ENCODE results near the gene DOCK3. TPM values are rescaled to one million over a fixed set of nuclear protein-coding genes. Genes with fewer than 3 reads are reported as not detected.
A peak's percentile ranks its signal among the peaks of the same experiment; 100 is the strongest.

The DOCK3 gene
- polyA plus RNA-seq, 1 donor from 2014 or later: 15.6 TPM

DNA sequence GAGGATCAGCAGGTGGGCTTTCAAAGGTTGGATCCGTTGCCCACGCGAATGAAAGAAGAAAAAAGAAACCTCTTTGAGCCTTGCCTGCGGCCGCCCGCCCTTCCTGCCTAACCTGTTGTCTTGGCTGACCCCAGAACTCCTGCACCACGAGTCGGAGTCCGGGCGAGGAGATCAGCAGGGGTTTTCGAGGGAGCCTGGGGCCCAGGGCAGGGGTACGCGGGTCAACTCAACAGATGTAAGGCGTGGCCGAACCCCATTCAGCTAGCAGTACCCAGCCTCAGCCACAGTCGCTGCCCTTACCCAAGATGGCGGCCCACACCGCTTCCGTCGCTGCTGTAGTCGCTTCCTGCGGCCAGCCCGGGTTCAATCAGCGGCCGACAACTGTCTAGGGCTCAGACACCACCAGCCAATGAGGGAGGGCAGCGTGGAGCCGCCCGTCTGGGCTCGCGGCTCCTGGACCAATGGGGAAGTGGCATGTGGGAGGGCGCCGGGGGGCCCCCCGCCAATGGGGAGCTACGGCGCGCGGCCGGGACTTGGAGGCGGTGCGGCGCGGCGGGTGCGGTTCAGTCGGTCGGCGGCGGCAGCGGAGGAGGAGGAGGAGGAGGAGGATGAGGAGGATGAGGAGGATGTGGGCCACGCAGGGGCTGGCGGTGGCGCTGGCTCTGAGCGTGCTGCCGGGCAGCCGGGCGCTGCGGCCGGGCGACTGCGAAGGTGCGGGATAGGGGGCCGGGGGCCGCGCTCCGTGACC lies 710.2 kb downstream of the DOCK3 start, which contains the start of gene MANF:
TSS of gene MANF (plus strand) at position 566 of the 748 bp plus-strand sequence. CDS start at position 618, 52 bp downstream.
- H3F3A ChIP-seq (ENCODE audit: insufficient read depth, low read length, poor library complexity, severe bottlenecking): no peaks in the 10 kb centered on the region
- peak within 1 kb of the TSS; percentile 95 for H3K4me3 ChIP-seq (ENCODE audit: low read length)
- TF ChIP-seq EP300 (conservative IDR thresholded peaks at IDR 0.05; ENCODE audit: poor library complexity, severe bottlenecking) (peak; percentile 67), TAF1 (IDR thresholded peaks at IDR 0.05; ENCODE audit: low read depth) (peak; percentile 92), POLR2AphosphoS5 (IDR thresholded peaks at IDR 0.05) (peak; percentile 92), MXI1 (conservative IDR thresholded peaks at IDR 0.05; ENCODE audit: poor library complexity, severe bottlenecking) (peak; percentile 85), EZH2 (IDR thresholded peaks at IDR 0.05; ENCODE audit: borderline replicate concordance, insufficient read depth, low read length, poor library complexity, severe bottlenecking) (no peak), RAD21 (conservative IDR thresholded peaks at IDR 0.05) (no peak), SMC3 (conservative IDR thresholded peaks at IDR 0.05; ENCODE audit: poor library complexity) (peak; percentile 15)
- TF ChIP-seq, protein P1, sequence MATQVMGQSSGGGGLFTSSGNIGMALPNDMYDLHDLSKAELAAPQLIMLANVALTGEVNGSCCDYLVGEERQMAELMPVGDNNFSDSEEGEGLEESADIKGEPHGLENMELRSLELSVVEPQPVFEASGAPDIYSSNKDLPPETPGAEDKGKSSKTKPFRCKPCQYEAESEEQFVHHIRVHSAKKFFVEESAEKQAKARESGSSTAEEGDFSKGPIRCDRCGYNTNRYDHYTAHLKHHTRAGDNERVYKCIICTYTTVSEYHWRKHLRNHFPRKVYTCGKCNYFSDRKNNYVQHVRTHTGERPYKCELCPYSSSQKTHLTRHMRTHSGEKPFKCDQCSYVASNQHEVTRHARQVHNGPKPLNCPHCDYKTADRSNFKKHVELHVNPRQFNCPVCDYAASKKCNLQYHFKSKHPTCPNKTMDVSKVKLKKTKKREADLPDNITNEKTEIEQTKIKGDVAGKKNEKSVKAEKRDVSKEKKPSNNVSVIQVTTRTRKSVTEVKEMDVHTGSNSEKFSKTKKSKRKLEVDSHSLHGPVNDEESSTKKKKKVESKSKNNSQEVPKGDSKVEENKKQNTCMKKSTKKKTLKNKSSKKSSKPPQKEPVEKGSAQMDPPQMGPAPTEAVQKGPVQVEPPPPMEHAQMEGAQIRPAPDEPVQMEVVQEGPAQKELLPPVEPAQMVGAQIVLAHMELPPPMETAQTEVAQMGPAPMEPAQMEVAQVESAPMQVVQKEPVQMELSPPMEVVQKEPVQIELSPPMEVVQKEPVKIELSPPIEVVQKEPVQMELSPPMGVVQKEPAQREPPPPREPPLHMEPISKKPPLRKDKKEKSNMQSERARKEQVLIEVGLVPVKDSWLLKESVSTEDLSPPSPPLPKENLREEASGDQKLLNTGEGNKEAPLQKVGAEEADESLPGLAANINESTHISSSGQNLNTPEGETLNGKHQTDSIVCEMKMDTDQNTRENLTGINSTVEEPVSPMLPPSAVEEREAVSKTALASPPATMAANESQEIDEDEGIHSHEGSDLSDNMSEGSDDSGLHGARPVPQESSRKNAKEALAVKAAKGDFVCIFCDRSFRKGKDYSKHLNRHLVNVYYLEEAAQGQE (IDR thresholded peaks at IDR 0.05; ENCODE audit: borderline replicate concordance): peak; percentile 15
- TF ChIP-seq, protein P2, sequence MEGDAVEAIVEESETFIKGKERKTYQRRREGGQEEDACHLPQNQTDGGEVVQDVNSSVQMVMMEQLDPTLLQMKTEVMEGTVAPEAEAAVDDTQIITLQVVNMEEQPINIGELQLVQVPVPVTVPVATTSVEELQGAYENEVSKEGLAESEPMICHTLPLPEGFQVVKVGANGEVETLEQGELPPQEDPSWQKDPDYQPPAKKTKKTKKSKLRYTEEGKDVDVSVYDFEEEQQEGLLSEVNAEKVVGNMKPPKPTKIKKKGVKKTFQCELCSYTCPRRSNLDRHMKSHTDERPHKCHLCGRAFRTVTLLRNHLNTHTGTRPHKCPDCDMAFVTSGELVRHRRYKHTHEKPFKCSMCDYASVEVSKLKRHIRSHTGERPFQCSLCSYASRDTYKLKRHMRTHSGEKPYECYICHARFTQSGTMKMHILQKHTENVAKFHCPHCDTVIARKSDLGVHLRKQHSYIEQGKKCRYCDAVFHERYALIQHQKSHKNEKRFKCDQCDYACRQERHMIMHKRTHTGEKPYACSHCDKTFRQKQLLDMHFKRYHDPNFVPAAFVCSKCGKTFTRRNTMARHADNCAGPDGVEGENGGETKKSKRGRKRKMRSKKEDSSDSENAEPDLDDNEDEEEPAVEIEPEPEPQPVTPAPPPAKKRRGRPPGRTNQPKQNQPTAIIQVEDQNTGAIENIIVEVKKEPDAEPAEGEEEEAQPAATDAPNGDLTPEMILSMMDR (IDR thresholded peaks at IDR 0.05; ENCODE audit: poor library complexity, severe bottlenecking): peak; percentile 41
- no peaks in the 10 kb centered on the region for H3K27me3 ChIP-seq (ENCODE audit: insufficient read depth, low read depth, low read length)
- no peaks in the 10 kb centered on the region for H3K9me2 ChIP-seq (ENCODE audit: insufficient read depth, low read length)
- no peaks in the 10 kb centered on the region for H3K9me3 ChIP-seq (ENCODE audit: low read length)
- H4K20me1 ChIP-seq (ENCODE audit: insufficient read depth): no peaks in the 10 kb centered on the region
- peak within 1 kb of the TSS; percentile 99 for H3K4me2 ChIP-seq (ENCODE audit: low read length)
- H3K9ac ChIP-seq (ENCODE audit: low read length): peak within 1 kb of the TSS; percentile 97
- peak within 1 kb of the TSS; percentile 82 for H2AFZ ChIP-seq (ENCODE audit: low read depth, low read length)
- peak within 1 kb of the TSS; percentile 95 for H3K27ac ChIP-seq (ENCODE audit: low read length)
- H3K36me3 ChIP-seq (ENCODE audit: insufficient read depth, low read length): no peaks in the 10 kb centered on the region
- peaks cover 26% of the 10 kb centered on the region for H3K79me2 ChIP-seq (replicated peaks; ENCODE audit: insufficient read depth, low read length)

DNA sequence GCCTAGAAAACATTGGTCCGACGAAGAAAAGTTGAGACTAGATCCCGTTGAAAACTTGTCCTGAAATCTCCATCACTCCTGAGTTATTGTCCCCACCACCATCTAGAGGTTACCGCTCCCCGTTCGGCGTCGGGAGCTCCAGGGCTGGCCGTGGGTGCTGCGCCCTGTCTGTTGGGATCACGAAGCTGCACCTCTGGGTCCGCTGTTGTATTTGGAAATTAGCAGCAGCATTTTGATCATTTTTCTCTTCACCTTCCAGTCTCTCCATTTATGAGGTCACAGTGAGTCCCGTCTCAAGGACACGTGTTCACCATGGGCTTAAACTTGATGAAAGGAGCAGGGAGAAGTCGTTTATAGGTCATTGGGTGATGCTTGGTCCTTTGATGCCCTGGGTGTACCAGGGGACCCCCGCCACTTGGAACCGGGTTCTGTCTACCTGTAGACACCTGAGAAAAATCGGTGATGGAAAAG lies 710.9 kb downstream of the DOCK3 start:
- peaks cover 26% of the 10 kb centered on the region for H3K79me2 ChIP-seq (replicated peaks; ENCODE audit: insufficient read depth, low read length)

More for the DNA sequence above, 710.9 kb downstream of the DOCK3 start:
- no peak overlapping the region for H2AFZ ChIP-seq (ENCODE audit: low read depth, low read length)
- no peaks in the 10 kb centered on the region for H3K9me2 ChIP-seq (ENCODE audit: insufficient read depth, low read length)
- H3K36me3 ChIP-seq (ENCODE audit: insufficient read depth, low read length): no peaks in the 10 kb centered on the region
- no peaks in the 10 kb centered on the region for H4K20me1 ChIP-seq (ENCODE audit: insufficient read depth)
- peak overlapping the region; percentile 97 for H3K9ac ChIP-seq (ENCODE audit: low read length)
- no peaks in the 10 kb centered on the region for H3K27me3 ChIP-seq (ENCODE audit: insufficient read depth, low read depth, low read length)
- H3K4me2 ChIP-seq (ENCODE audit: low read length): peak overlapping the region; percentile 98
- H3K4me3 ChIP-seq (ENCODE audit: low read length): peak overlapping the region; percentile 95
- no peaks in the 10 kb centered on the region for H3K9me3 ChIP-seq (ENCODE audit: low read length)
- H3K27ac ChIP-seq (ENCODE audit: low read length): peak overlapping the region; percentile 55
- TF ChIP-seq POLR2AphosphoS5 (IDR thresholded peaks at IDR 0.05) (no peak), MXI1 (conservative IDR thresholded peaks at IDR 0.05; ENCODE audit: poor library complexity, severe bottlenecking) (no peak), SMC3 (conservative IDR thresholded peaks at IDR 0.05; ENCODE audit: poor library complexity) (no peak), TAF1 (IDR thresholded peaks at IDR 0.05; ENCODE audit: low read depth) (no peak), RAD21 (conservative IDR thresholded peaks at IDR 0.05) (no peak), EP300 (conservative IDR thresholded peaks at IDR 0.05; ENCODE audit: poor library complexity, severe bottlenecking) (no peak), EZH2 (IDR thresholded peaks at IDR 0.05; ENCODE audit: borderline replicate concordance, insufficient read depth, low read length, poor library complexity, severe bottlenecking) (no peak)
- TF ChIP-seq, protein P1 (IDR thresholded peaks at IDR 0.05; ENCODE audit: borderline replicate concordance): no peak
- TF ChIP-seq, protein P2 (IDR thresholded peaks at IDR 0.05; ENCODE audit: poor library complexity, severe bottlenecking): no peak
- H3F3A ChIP-seq (ENCODE audit: insufficient read depth, low read length, poor library complexity, severe bottlenecking): peaks cover 5% of the 10 kb centered on the region

All from neural cell (in vitro differentiated cells).